CD4-positive, alpha-beta T cell treated with Interleukin-15 for 1 hour (primary cell): ENCODE measurements around the gene COL2A1.

Experiments
- DNase-seq: peaks from one replicate; pipeline ENCODE4 v3.0.0-alpha.2; 2020

Gene COL2A1

GRCh38 chr12:48029491-48030172 lies 25.4 kb upstream of the COL2A1 start:
- DNase-seq: no peak

- DNase-seq: no peak
These were observed 24.5 kb upstream of the COL2A1 start for GRCh38 chr12:48028541-48029431.

GRCh38 chr12:48027183-48028002 lies 23.1 kb upstream of the COL2A1 start:
- DNase-seq: no peak

GRCh38 chr12:48026060-48026827 lies 22.0 kb upstream of the COL2A1 start:
- no peak for DNase-seq

GRCh38 chr12:48025281-48025680 lies 21.0 kb upstream of the COL2A1 start:
- no peak for DNase-seq

- DNase-seq: no peak
These were observed 20.5 kb upstream of the COL2A1 start for GRCh38 chr12:48024735-48025134.

GRCh38 chr12:48023386-48023785 lies 19.1 kb upstream of the COL2A1 start:
- no peak for DNase-seq

- no peak for DNase-seq
These were observed 18.6 kb upstream of the COL2A1 start for GRCh38 chr12:48022676-48023385.

- no peak for DNase-seq
These were observed 17.9 kb upstream of the COL2A1 start for GRCh38 chr12:48022180-48022521.

- no peak for DNase-seq
These were observed 17.4 kb upstream of the COL2A1 start for GRCh38 chr12:48021485-48022179.

- no peak for DNase-seq
These were observed 15.5 kb upstream of the COL2A1 start for GRCh38 chr12:48019639-48020265.

GRCh38 chr12:48018618-48018995 lies 14.3 kb upstream of the COL2A1 start:
- no peak for DNase-seq

GRCh38 chr12:48017921-48018617 lies 13.8 kb upstream of the COL2A1 start:
- no peak for DNase-seq

GRCh38 chr12:48017496-48017895 lies 13.2 kb upstream of the COL2A1 start:
- DNase-seq: no peak

- no peak for DNase-seq
These were observed 12.2 kb upstream of the COL2A1 start for GRCh38 chr12:48016373-48017020.

- DNase-seq: no peak
These were observed 11.7 kb upstream of the COL2A1 start for GRCh38 chr12:48015954-48016353.

GRCh38 chr12:48015129-48015528 lies 10.9 kb upstream of the COL2A1 start:
- DNase-seq: no peak

GRCh38 chr12:48013287-48013686 lies 9.0 kb upstream of the COL2A1 start:
- DNase-seq: no peak

GRCh38 chr12:48012070-48012469 lies 7.8 kb upstream of the COL2A1 start:
- no peak for DNase-seq
